ENCODE measurements around the gene DUSP16. TPM values are rescaled to one million over a fixed set of nuclear protein-coding genes. Genes with fewer than 3 reads are reported as not detected.

The DUSP16 gene
- total RNA-seq, 1 donor from 2014 or later, result 12.9 TPM

DNA sequence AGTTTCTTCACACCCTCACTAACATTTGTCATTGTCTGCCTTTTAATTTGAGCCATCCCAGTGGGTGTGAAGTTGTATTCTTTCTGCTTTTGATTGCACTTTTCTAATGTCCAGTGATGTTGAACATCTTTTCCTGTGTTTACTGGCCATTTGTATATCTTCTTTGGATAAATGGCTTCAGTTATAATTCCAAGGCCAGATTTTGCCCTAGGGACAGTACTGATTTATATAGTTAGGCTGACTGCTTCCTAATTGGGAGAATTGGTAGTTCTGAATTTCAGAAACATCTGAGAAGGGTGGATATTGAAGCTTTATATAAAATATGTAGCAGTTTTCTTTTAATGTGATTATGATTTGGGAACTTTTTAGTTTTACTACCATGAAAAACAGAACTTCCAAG is 108.3 kb downstream of the DUSP16 start:
- DNase-seq (ENCODE audit: low spot score), result no peak
- Mint-ChIP-seq H3K36me3 (ENCODE audit: low read depth, unreplicated experiment) (no peaks in the 10 kb centered on the region), H3K27ac (ENCODE audit: unreplicated experiment) (no peak overlapping the region), H3K4me3 (ENCODE audit: unreplicated experiment) (no peak overlapping the region), H3K4me1 (ENCODE audit: unreplicated experiment) (no peaks in the 10 kb centered on the region), H3K9me3 (ENCODE audit: unreplicated experiment) (no peaks in the 10 kb centered on the region), H3K27me3 (ENCODE audit: unreplicated experiment) (peaks cover 2% of the 10 kb centered on the region)
- TF ChIP-seq, protein P1, sequence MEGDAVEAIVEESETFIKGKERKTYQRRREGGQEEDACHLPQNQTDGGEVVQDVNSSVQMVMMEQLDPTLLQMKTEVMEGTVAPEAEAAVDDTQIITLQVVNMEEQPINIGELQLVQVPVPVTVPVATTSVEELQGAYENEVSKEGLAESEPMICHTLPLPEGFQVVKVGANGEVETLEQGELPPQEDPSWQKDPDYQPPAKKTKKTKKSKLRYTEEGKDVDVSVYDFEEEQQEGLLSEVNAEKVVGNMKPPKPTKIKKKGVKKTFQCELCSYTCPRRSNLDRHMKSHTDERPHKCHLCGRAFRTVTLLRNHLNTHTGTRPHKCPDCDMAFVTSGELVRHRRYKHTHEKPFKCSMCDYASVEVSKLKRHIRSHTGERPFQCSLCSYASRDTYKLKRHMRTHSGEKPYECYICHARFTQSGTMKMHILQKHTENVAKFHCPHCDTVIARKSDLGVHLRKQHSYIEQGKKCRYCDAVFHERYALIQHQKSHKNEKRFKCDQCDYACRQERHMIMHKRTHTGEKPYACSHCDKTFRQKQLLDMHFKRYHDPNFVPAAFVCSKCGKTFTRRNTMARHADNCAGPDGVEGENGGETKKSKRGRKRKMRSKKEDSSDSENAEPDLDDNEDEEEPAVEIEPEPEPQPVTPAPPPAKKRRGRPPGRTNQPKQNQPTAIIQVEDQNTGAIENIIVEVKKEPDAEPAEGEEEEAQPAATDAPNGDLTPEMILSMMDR (IDR thresholded peaks at IDR 0.05; ENCODE audit: unreplicated experiment), result no peak

DNA sequence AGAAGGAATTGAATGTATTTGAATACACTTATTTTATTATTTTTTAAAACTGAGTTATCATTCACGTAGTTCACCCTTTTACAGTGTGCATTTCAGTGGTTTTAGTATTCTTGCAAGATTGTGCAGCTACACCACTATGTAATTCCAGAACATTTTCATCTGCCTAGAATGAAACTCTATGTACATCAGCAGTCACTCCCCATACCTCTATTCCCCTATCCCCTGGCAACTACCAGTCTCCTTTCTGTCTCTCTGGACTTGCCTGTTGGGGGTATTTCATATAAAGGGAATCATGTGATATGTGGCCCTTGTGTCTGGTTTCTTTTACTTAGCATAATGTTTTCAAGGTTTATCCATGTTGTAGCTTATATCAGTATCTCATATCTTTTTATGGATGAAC is 109.0 kb downstream of the DUSP16 start:
- no peaks in the 10 kb centered on the region for H3K4me1 Mint-ChIP-seq (ENCODE audit: unreplicated experiment)
- no peak overlapping the region for H3K27ac Mint-ChIP-seq (ENCODE audit: unreplicated experiment)
- H3K4me3 Mint-ChIP-seq (ENCODE audit: unreplicated experiment), result no peak overlapping the region
- no peaks in the 10 kb centered on the region for H3K9me3 Mint-ChIP-seq (ENCODE audit: unreplicated experiment)
- no peak for DNase-seq (ENCODE audit: low spot score)
- TF ChIP-seq, protein P1 (IDR thresholded peaks at IDR 0.05; ENCODE audit: unreplicated experiment), result no peak
- H3K27me3 Mint-ChIP-seq (ENCODE audit: unreplicated experiment), result peaks cover 2% of the 10 kb centered on the region
- no peaks in the 10 kb centered on the region for H3K36me3 Mint-ChIP-seq (ENCODE audit: low read depth, unreplicated experiment)

DNA sequence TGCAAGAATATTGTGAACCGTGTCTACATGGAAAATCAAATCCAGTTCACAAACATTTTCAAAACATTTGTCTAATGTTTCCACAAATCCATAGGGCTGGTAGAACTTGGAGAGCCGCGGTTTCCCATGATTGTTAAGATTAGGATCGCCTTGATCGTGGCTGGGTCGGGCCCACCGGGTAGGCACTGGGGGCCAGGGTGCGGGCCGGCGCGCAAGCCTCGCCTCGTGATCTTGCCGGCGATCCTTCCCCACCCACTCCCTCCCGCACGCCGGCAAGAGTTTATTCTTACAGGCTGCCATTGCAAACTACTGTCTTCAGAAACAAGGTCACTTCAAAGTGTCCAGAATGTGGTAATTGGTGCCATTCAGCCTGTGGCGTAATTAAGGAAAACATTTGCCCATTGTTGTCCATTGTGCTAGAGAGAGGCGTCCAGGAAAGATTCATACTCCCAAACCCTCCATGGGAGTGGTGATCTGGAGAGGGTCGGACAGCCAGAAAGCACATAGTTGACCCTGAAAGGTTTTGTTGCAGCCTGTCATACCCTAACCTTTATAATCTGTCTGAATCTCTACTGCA is 110.2 kb downstream of the DUSP16 start:
- Mint-ChIP-seq H3K4me3 (ENCODE audit: unreplicated experiment) (no peak overlapping the region), H3K36me3 (ENCODE audit: low read depth, unreplicated experiment) (no peaks in the 10 kb centered on the region), H3K27ac (ENCODE audit: unreplicated experiment) (no peak overlapping the region), H3K9me3 (ENCODE audit: unreplicated experiment) (no peaks in the 10 kb centered on the region), H3K4me1 (ENCODE audit: unreplicated experiment) (no peaks in the 10 kb centered on the region), H3K27me3 (ENCODE audit: unreplicated experiment) (peaks cover 2% of the 10 kb centered on the region)
- TF ChIP-seq, protein P1 (IDR thresholded peaks at IDR 0.05; ENCODE audit: unreplicated experiment), result no peak
- no peak for DNase-seq (ENCODE audit: low spot score)

DNA sequence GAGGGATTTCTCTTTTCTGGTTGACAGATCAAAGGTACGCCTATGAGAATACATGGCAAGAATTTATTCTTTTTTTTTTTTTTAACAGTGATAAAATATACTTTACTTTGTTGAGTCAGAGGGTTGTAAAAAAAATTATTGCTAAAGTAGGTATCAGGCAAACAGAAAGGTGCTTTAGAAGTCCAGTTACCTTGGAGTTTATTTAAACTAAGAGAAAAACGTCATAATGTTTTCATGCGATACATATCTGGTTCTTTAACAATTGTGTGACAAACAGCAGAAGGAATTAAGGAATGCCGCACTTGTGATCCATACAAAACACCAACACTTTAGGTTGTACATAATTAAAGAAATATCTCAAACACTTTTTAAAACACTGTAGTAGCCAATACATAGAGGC is 111.6 kb downstream of the DUSP16 start:
- Mint-ChIP-seq H3K9me3 (ENCODE audit: unreplicated experiment) (no peaks in the 10 kb centered on the region), H3K36me3 (ENCODE audit: low read depth, unreplicated experiment) (no peaks in the 10 kb centered on the region), H3K4me3 (ENCODE audit: unreplicated experiment) (no peak overlapping the region)

DNA sequence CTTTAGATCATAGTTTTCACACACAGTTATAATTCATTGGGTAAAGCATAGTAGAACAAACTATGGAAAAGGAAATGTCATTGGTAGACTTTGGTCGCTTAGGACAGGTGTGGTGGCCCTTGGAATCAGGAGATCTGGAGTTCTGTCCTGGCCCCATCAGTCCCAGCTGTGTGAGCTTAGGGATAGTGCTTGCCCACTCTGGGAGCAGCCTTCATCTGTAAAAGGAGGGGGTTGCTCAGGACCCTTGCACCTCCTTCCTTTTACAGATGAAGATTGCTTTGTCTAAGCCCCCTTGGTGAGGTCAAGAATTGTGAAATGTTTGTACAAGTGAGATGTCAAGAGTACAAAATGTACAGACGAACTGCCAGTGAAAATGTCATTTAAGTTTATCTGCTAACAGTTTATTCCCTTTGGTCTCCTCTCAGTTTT is 112.6 kb downstream of the DUSP16 start:
- Mint-ChIP-seq H3K4me3 (ENCODE audit: unreplicated experiment) (no peak overlapping the region), H3K36me3 (ENCODE audit: low read depth, unreplicated experiment) (no peaks in the 10 kb centered on the region), H3K27ac (ENCODE audit: unreplicated experiment) (no peak overlapping the region), H3K4me1 (ENCODE audit: unreplicated experiment) (peaks cover 7% of the 10 kb centered on the region), H3K27me3 (ENCODE audit: unreplicated experiment) (no peaks in the 10 kb centered on the region), H3K9me3 (ENCODE audit: unreplicated experiment) (no peaks in the 10 kb centered on the region)
- TF ChIP-seq, protein P1 (IDR thresholded peaks at IDR 0.05; ENCODE audit: unreplicated experiment), result no peak
- no peak for DNase-seq (ENCODE audit: low spot score)

More for the DNA sequence above, 111.6 kb downstream of the DUSP16 start:
- Mint-ChIP-seq H3K27ac (ENCODE audit: unreplicated experiment) (no peak overlapping the region), H3K27me3 (ENCODE audit: unreplicated experiment) (peaks cover 2% of the 10 kb centered on the region), H3K4me1 (ENCODE audit: unreplicated experiment) (peaks cover 7% of the 10 kb centered on the region)
- TF ChIP-seq, protein P1 (IDR thresholded peaks at IDR 0.05; ENCODE audit: unreplicated experiment), result no peak
- no peak for DNase-seq (ENCODE audit: low spot score)

Data from endothelial cell (in vitro differentiated cells).